Sigmoid colon (tissue), 4 donors: ENCODE results near the gene SDK2.

Source experiments
- CTCF ChIP-seq, 4 experiments: fragments of 450-650 bp in 3 of 4; fragments of 200-600 bp in 1 of 4; IDR thresholded peaks; one replicate each; pipeline ENCODE4 v1.5.1; 2016 to 2019; ENCODE audit warnings: antibody characterized with exemption in 4 of 4, mild to moderate bottlenecking in 3 of 4, moderate library complexity in 2 of 4
- POLR2AphosphoS5 ChIP-seq, 4 donors: sonication (generic); formaldehyde crosslinking; IDR thresholded peaks; one replicate each; pipeline ENCODE4 v1.6.1; 2017; ENCODE audit warnings: antibody characterized with exemption in 4 of 4

- TF ChIP-seq CTCF (IDR thresholded peaks at IDR 0.05) (no peak), POLR2AphosphoS5 (IDR thresholded peaks at IDR 0.05) (no peak)
Measured at GRCh38 chr17:73594598-73594997, 49.6 kb downstream of the SDK2 start.
